GM19397 (cell line): ENCODE data around the gene PPP2R2B.

Experiments used
- ATAC-seq: cut with Tn5 transposase; IDR thresholded peaks from one replicate; pipeline ENCODE4 v1.9.1; 2021; ENCODE audit warnings: mild to moderate bottlenecking, moderate library complexity; ENCODE audit not compliant: unreplicated experiment

Gene PPP2R2B

DNA sequence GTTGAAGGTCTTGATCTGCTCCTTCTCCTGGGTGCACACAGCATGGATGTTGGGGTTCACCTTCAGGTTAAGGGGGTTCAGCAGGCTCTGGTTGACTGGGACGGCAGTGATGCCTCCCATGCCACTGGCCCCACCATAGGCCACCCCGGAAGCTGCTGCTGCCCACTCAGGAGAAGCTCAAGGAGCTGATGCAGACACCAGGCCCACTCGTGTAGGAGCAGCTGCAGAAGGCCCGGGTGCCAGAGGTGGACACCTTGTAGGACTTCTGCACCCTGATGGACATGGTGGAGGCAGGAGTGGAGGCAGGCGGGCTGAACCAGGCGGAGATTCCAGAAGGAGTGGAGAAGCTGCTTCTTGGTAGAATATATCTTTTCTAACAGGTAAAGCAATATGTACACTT, 171.2 kb downstream of the PPP2R2B start:
- ATAC-seq = no peak

- no peak for ATAC-seq
These were observed 172.1 kb downstream of the PPP2R2B start for GRCh38 chr5:146706321-146706972.

DNA sequence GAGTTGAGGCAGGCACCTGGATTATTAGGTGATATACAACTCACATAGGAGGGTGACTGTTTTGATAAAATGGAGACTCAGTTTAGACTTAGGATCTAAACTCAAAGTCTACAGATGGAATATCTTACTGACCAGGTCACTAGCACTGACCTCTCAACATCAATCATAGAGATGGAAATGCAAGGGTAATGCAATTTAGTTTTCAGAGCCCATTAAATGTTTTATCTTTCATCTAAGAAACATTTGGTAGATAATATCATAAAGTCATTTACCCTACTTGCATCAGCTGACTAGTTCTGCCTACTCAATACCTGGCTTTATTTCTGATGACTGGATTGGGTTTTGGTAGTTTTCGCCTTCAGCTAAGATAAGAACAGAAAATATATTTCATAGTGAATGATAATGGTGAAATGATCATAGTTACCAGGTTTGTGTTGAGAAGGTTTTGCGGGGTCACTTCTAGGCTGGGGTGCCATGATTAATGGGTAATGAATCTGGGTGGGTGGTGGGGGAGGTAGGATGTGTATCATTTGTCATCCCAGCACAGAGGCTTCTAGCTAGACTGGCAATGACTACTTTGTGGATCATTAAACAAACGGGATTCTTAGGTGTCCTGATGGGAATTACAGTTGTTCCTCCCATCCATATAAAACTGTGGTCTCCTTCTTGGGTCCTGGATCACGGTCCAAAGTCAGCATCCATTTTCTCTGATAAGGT, 173.4 kb downstream of the PPP2R2B start:
- ATAC-seq = no peak

DNA sequence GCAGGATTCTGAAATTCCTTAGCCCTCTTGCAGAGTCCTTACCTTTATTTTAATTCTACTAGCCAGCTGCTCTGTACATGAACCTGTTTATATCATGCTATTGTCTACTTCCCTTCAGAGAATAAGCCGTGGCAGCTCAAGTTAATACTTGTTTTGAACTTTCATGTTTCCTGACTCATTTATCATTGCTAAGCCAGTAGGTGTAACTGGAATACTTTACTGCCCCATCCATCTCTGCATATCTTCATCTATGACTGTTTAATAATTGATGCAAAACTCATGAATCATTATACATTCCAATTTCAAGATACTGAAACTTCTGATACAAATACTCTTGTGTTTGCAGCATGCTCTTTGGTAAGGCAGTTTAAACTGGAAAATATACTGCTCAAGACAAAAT, 174.7 kb downstream of the PPP2R2B start:
- no peak for ATAC-seq

DNA sequence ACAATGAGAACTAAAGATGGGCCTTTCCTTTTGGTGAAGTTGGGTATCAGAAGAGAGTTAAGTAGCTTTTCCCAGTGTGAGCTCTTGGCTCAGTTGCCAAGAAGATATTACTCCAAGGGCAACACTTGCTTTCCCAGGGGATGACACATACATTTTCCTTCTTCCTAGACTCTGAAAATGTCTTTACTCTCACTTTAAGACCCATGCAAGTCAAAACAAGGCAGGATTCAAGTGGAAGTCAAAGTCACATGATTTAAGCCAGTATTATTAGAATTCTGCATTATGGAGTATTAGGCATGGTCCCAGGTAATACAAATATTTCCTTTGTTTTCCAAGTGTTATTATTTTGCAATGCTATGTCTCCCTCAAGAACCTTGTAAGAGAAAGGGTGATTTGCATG, 175.1 kb downstream of the PPP2R2B start:
- ATAC-seq = no peak

DNA sequence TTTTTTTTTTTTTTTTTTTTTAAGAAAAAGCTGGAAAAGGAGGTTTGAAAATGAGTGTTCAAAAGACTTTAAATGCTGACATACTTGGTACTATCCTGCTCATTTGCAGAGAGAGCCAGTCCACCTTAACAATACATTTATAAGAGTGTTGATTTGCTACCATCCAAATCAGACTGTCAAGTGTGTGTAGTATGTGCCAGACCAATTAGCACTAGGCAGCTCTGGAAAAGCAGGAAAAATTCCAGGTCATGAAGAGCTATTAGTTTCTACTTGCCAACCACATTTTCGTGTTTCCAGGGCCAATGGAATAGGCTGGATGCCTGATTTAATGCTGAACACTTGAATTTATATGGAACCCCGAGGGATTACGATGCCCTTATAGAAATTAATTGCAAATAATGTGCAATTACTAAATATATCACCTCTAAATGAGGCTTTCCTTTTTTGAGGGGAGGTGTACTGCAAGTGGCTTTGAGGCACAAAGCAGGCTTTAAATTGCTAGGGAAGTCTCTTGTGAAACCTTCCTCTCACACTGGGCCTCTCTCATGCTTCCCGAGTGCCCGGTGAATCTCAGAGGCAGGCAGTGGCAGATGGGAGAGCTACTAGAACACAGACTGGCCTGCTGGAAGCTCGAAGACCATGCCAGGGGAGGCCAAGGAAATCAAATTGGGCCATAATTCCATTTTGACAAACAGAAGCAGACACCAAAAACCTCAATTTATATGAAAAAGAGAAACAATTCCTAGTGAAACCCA, 178.7 kb downstream of the PPP2R2B start:
- ATAC-seq = no peak

DNA sequence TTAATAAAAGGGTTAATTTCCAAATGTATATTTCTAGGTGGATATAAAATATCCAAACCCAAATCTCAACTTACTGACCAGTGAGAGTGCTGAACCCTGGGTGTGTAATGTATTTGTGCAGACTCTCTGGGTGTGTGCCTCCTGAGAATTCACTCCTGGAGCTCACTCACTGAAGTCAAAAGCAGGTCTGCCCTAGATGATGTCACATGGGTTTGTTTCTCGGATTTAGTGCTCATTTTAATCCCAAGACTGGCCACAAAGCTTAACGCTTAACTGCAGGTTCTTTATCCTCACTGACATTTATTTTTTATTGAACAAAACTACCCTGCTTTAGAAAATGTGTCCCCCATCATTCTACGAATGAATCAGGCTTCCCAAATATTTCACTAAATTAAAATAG, 179.4 kb downstream of the PPP2R2B start:
- no peak for ATAC-seq

GRCh38 chr5:146698651-146699050, 179.9 kb downstream of the PPP2R2B start:
- no peak for ATAC-seq

DNA sequence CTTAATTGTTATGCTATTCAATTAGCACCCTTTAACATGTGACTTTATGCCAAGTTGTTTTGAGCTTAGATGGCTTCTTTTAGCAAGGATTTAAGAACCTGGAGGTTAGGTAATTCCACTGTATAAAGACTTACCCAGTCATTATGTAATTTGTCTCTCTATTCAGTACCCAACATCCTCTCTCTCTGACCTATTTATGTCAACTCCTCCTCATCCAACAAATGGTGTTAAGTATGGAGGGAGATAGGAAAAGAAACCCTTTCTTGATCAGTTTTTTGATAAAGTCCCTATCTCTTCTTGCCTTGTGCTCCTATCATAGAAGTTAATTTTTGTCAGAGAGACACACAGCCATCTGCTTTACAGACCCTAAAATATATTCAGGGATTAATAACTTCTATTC, 181.3 kb downstream of the PPP2R2B start:
- ATAC-seq = no peak

- no peak for ATAC-seq
These were observed 182.9 kb downstream of the PPP2R2B start for GRCh38 chr5:146695646-146696045.

DNA sequence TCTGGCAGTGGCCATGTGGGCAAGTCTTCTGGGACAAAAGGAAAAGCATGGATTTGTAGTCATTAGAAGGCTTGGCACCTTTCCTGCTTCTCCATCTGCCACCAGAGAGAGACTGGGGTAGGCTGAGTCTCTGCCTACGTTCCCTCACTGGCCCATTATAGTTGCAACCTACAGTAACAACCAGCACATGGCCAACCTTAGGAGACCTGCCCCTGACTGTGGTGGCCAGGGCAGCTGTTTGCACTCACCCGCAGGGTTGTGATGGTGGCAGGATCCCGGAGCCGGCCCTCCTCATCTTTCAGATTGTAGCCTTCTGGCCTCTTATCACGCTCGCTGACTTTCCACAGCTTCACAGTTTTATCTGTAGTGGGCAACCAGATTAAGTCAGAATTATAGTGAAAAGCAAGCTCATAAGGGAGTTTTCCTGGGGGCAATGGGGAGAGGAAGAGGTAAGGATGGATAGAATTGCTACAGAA, 187.6 kb downstream of the PPP2R2B start:
- no peak for ATAC-seq

GRCh38 chr5:146687630-146688029, 190.9 kb downstream of the PPP2R2B start:
- no peak for ATAC-seq

DNA sequence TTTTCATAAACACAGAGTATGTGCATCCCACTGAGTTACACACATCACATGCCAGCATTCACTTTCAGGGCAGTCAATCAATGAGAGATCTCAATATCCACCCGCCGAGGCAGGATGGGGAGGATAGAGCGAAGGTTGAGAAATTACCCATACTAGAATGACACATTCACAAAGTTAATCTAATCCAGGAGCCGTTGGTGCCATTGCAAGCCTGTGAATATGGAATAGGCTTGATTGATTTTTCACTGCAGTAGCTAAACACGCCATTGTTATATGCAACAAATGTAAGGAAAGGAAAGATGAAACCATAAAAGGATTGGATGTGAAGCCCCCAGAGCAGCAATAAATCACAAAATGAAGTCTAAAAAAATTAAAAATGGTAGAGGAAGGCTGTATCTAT, 194.7 kb downstream of the PPP2R2B start:
- ATAC-seq = no peak

DNA sequence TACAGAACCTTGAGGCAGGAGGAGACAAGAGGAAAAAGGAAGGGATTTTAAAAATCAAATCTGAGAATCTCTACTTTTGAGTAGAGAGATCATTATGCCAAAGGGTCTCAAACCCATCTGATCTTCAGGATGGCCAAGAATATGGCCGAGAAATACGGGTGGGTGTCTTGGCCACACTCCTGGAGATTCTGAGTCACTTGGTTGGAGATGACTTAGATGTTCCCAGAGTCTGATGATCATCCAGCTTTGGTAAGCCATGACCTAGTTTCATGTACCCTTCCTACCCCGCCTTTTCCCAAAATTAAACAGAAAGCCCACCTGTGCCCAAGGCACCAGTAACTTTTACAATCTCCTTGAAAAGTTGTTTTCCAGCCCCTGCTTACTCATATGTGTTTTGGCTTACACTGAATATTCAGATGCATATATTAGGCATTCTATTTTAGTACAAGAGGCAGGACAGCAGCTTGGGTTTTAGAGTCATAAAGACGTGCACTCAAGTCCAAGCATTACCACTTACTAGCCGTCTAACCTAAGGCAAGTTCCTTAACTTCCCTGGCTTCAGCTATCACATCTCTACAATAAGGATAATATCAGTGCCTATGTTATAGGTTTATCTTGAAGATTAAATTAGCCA, 195.5 kb downstream of the PPP2R2B start:
- ATAC-seq = no peak

GRCh38 chr5:146681585-146682105, 196.9 kb downstream of the PPP2R2B start:
- no peak for ATAC-seq

DNA sequence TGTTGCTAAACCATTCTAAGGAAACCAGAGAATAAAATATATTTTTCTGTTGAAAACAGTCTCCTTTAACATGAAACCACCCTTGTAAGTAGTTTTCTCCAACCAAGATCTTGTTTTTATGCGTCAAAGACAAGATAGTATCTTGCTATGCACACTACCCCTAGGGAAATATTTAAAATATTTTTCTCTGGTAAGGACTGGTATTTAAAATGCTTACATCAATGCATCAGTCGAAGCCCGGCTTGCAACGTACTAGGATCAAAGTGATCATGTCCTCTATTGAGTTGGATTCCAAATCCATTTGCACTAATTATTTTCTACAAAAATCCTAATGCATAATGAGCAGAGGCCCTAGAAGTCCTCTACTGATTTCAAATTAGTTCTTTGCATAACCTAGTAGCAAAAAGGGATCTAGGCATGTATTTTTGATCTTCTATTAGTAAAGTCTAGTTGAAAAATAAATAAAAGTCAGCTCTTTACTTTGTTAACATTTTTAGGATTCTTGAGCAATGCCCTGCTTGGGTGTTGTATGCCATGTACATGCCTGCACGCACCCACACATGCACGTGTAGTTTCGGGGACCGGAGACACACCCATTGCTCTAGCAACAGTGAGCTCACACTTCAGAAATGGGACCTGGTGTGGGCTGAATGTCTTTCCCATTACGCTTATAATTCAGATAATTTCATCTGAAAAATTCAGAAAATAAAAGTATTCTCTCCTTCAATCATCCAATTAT, 197.5 kb downstream of the PPP2R2B start:
- no peak for ATAC-seq

DNA sequence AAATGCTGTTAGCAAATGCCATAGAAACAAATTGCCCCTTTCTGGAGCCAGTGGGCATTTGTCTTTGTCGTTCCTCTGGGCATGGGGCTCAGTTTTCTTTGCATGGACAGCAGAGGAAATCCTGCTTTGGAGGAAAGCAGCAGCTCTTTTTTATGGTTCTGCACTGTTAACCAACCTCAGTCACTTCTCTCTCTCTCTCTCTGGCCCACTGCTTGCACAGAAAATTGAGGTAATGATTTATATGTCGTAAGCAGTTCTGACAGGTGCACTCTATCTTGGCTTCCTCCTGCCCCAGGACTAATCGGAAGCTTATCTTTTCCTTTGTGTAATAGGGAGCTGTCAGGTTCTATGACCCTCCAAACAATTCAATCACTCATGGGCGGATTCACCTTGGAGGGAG, 202.9 kb downstream of the PPP2R2B start:
- ATAC-seq = peak; percentile 95

GRCh38 chr5:146672866-146673265, 205.7 kb downstream of the PPP2R2B start:
- no peak for ATAC-seq

DNA sequence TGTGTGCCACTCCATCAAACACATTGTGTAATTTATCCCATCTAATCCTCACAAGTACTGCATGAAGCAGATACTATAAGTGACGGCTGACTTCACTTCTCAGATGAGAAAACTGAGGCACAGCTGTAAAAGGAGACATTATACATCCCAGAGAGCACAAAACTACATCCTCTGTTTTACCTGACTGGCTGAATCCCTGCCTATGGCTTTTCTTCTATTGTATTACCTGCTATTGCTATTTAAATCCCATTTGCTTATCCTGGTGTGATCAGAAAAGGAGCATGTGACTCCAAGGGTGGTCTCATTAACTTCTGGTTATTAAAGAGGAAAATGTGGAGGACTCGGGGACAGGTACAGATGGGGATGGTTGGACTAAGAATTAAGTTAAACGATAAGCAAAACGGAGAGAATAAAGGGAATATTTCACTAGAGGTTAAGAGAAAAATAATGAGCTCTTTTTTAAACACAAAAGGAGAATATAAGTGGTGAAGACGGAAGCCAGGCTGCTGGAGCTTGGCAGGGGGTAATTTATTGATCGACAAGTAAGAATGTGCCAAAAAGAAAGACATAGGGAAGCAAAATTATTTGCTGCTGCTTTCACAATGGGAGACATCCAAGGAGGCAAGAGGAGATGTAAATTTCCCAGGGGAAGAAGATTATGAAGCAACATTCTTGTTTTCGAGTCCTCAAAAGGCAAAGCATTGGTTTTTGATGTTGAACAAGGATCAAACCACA, 206.8 kb downstream of the PPP2R2B start:
- no peak for ATAC-seq

DNA sequence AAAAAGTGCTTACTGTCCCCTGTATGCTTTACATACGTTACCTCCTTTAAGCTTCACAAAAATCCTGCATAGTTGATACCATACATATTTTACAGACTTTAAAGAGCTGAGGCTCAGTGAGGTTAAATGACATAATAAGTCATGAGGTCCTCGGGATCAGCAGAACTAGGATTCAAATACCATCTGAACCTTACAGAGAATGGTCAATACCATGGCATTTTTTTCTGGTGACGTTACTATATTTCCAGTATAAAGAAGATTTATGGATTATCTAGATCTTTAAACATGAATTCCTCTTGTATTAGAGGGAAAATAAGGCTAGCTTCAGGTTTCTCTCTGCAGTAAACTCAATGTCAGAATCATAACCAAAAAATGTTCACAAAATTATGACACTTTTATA, 208.9 kb downstream of the PPP2R2B start:
- ATAC-seq = no peak
